Stomach smooth muscle (tissue), 2 donors: ENCODE measurements around the gene SNX8.

Experiments used
- H3K27ac ChIP-seq: one replicate; pipeline ENCODE4 v1.7.0; 2013; ENCODE audit warnings: mild to moderate bottlenecking, low read length, inconsistent platforms
- H3K27me3 ChIP-seq, 2 donors: one replicate each; pipeline ENCODE4 v1.7.0; 2013; ENCODE audit warnings: low read length in 2 of 2; ENCODE audit not compliant: insufficient read depth in 2 of 2, control insufficient read depth in 1 of 2
- H3K36me3 ChIP-seq, 2 donors: one replicate each; pipeline ENCODE4 v1.7.0; 2013; ENCODE audit warnings: low read length in 2 of 2; ENCODE audit not compliant: control insufficient read depth in 2 of 2, insufficient read depth in 2 of 2
- H3K4me1 ChIP-seq: one replicate; pipeline ENCODE4 v1.7.0; 2013; ENCODE audit warnings: low read length; ENCODE audit not compliant: control insufficient read depth, insufficient read depth
- H3K4me3 ChIP-seq, 2 donors: one replicate each; pipeline ENCODE4 v1.7.0; 2013; ENCODE audit warnings: low read length in 2 of 2
- H3K9ac ChIP-seq, 2 donors: one replicate each; pipeline ENCODE4 v1.7.0; 2013; ENCODE audit warnings: low read length in 2 of 2, mild to moderate bottlenecking in 1 of 2
- H3K9me3 ChIP-seq, 2 donors: one replicate each; pipeline ENCODE4 v1.7.0; 2013; ENCODE audit warnings: low read length in 2 of 2; ENCODE audit not compliant: control insufficient read depth in 2 of 2
- donor health status: healthy.
- donor health status: Pancreatic carcinoma.

Gene SNX8

GRCh38 chr7:2254429-2255144 is 59.7 kb downstream of the SNX8 start:
- Histone ChIP-seq H3K9ac (no peak overlapping the region), H3K9me3 (no peaks in the 10 kb centered on the region), H3K27me3 (no peaks in the 10 kb centered on the region), H3K27ac (no peak overlapping the region), H3K36me3 (peaks cover 0 to 5% of the 10 kb centered on the region in 2 donors), H3K4me1 (no peaks in the 10 kb centered on the region), H3K4me3 (no peak overlapping the region)

GRCh38 chr7:2253525-2254244 is 60.6 kb downstream of the SNX8 start:
- Histone ChIP-seq H3K9ac (no peak overlapping the region), H3K27me3 (no peaks in the 10 kb centered on the region), H3K27ac (no peak overlapping the region), H3K36me3 (peaks cover 0 to 5% of the 10 kb centered on the region in 2 donors), H3K4me3 (no peak overlapping the region), H3K9me3 (no peaks in the 10 kb centered on the region), H3K4me1 (no peaks in the 10 kb centered on the region)

GRCh38 chr7:2253021-2253420 is 61.2 kb downstream of the SNX8 start:
- Histone ChIP-seq H3K4me1 (no peaks in the 10 kb centered on the region), H3K4me3 (no peak overlapping the region), H3K27ac (no peak overlapping the region), H3K27me3 (no peaks in the 10 kb centered on the region), H3K9ac (no peak overlapping the region), H3K36me3 (peaks cover 0 to 3% of the 10 kb centered on the region in 2 donors), H3K9me3 (no peaks in the 10 kb centered on the region)

GRCh38 chr7:2251841-2252771 is 62.1 kb downstream of the SNX8 start:
- H3K27ac ChIP-seq, result no peak overlapping the region

GRCh38 chr7:2251381-2251780 is 62.9 kb downstream of the SNX8 start:
- no peak overlapping the region for H3K27ac ChIP-seq
- peaks cover 0 to 3% of the 10 kb centered on the region in 2 donors for H3K36me3 ChIP-seq
- H3K27me3 ChIP-seq, result no peaks in the 10 kb centered on the region
- no peak overlapping the region for H3K4me3 ChIP-seq
- H3K9me3 ChIP-seq, result no peaks in the 10 kb centered on the region
- no peaks in the 10 kb centered on the region for H3K4me1 ChIP-seq
- no peak overlapping the region for H3K9ac ChIP-seq

More at GRCh38 chr7:2251841-2252771, 62.1 kb downstream of the SNX8 start:
- Histone ChIP-seq H3K27me3 (no peaks in the 10 kb centered on the region), H3K9ac (no peak overlapping the region), H3K4me1 (no peaks in the 10 kb centered on the region), H3K9me3 (no peaks in the 10 kb centered on the region), H3K36me3 (peaks cover 0 to 3% of the 10 kb centered on the region in 2 donors), H3K4me3 (no peak overlapping the region)

GRCh38 chr7:2249744-2250323 is 64.4 kb downstream of the SNX8 start:
- Histone ChIP-seq H3K9ac (no peak overlapping the region), H3K4me3 (no peak overlapping the region), H3K36me3 (peaks cover 0 to 4% of the 10 kb centered on the region in 2 donors), H3K27ac (no peak overlapping the region), H3K27me3 (no peaks in the 10 kb centered on the region), H3K4me1 (no peaks in the 10 kb centered on the region), H3K9me3 (no peaks in the 10 kb centered on the region)

- peaks cover 0 to 2% of the 10 kb centered on the region in 2 donors for H3K36me3 ChIP-seq
- peak overlapping the region in 1 of 2 donors; percentile 47 for H3K9ac ChIP-seq
- no peak overlapping the region for H3K4me3 ChIP-seq
- no peaks in the 10 kb centered on the region for H3K4me1 ChIP-seq
- H3K27me3 ChIP-seq, result no peaks in the 10 kb centered on the region
- no peak overlapping the region for H3K27ac ChIP-seq
- no peaks in the 10 kb centered on the region for H3K9me3 ChIP-seq
Observed at GRCh38 chr7:2248984-2249694, 65.1 kb downstream of the SNX8 start.

GRCh38 chr7:2247141-2247995 is 66.9 kb downstream of the SNX8 start:
- Histone ChIP-seq H3K36me3 (peaks cover 0 to 2% of the 10 kb centered on the region in 2 donors), H3K27me3 (no peaks in the 10 kb centered on the region), H3K4me3 (no peak overlapping the region), H3K9me3 (no peaks in the 10 kb centered on the region), H3K9ac (no peak overlapping the region), H3K4me1 (peaks cover 5% of the 10 kb centered on the region), H3K27ac (no peak overlapping the region)

GRCh38 chr7:2245883-2246675 is 68.2 kb downstream of the SNX8 start:
- Histone ChIP-seq H3K9me3 (no peaks in the 10 kb centered on the region), H3K4me1 (peaks cover 11% of the 10 kb centered on the region), H3K36me3 (peaks cover 0 to 2% of the 10 kb centered on the region in 2 donors), H3K27me3 (no peaks in the 10 kb centered on the region), H3K27ac (no peak overlapping the region), H3K4me3 (no peak overlapping the region), H3K9ac (no peak overlapping the region)
